ENCODE data around the gene MBP. TPM values are rescaled to one million over a fixed set of nuclear protein-coding genes. Genes with fewer than 3 reads are reported as not detected.

Gene MBP
- total RNA-seq, 2 donors from 2014 or later = 41.7 to 42.2 TPM

GRCh38 chr18:77114152-77114414, 18.5 kb downstream of the MBP start:
- H3K4me1 ChIP-seq (ENCODE audit: control insufficient read depth in 1 of 2, low read depth in 2 of 2) = peaks cover 5 to 19% of the 10 kb centered on the region in 2 donors
- H3K4me3 ChIP-seq = no peak overlapping the region
- no peak for DNase-seq (ENCODE audit: low spot score)
- H3K9me3 ChIP-seq = no peaks in the 10 kb centered on the region
- no peaks in the 10 kb centered on the region for H3K27me3 ChIP-seq (replicated peaks; ENCODE audit: insufficient read depth)
- H3K36me3 ChIP-seq = no peaks in the 10 kb centered on the region
- ATAC-seq (ENCODE audit: insufficient number of reproducible peaks, low FRiP score, low read depth) = no peak
- H3K27ac ChIP-seq = peak overlapping the region in 1 of 2 donors; percentile 47
- no peak for TF ChIP-seq CTCF (IDR thresholded peaks at IDR 0.05)

- Histone ChIP-seq H3K4me3 (no peak overlapping the region), H3K4me1 (ENCODE audit: control insufficient read depth in 1 of 2, low read depth in 2 of 2) (peaks cover 8 to 24% of the 10 kb centered on the region in 2 donors), H3K9me3 (no peaks in the 10 kb centered on the region), H3K36me3 (no peaks in the 10 kb centered on the region), H3K27me3 (replicated peaks; ENCODE audit: insufficient read depth) (no peaks in the 10 kb centered on the region), H3K27ac (peak overlapping the region in 1 of 2 donors; percentile 47)
- no peak for ATAC-seq (ENCODE audit: insufficient number of reproducible peaks, low FRiP score, low read depth)
- TF ChIP-seq CTCF (IDR thresholded peaks at IDR 0.05) = no peak
- DNase-seq (ENCODE audit: low spot score) = no peak
Observed at GRCh38 chr18:77113361-77114151, 19.0 kb downstream of the MBP start.

GRCh38 chr18:77112747-77113092, 19.9 kb downstream of the MBP start:
- ATAC-seq (ENCODE audit: insufficient number of reproducible peaks, low FRiP score, low read depth) = no peak
- DNase-seq (ENCODE audit: low spot score) = no peak
- Histone ChIP-seq H3K9me3 (no peaks in the 10 kb centered on the region), H3K36me3 (no peaks in the 10 kb centered on the region), H3K4me1 (ENCODE audit: control insufficient read depth in 1 of 2, low read depth in 2 of 2) (peaks cover 10 to 32% of the 10 kb centered on the region in 2 donors), H3K4me3 (peak overlapping the region; percentile 11), H3K27ac (peak overlapping the region in 1 of 2 donors; percentile 21), H3K27me3 (replicated peaks; ENCODE audit: insufficient read depth) (no peaks in the 10 kb centered on the region)
- no peak for TF ChIP-seq CTCF (IDR thresholded peaks at IDR 0.05)

GRCh38 chr18:77111951-77112746, 20.4 kb downstream of the MBP start:
- H3K36me3 ChIP-seq = no peaks in the 10 kb centered on the region
- DNase-seq (ENCODE audit: low spot score) (no peak), ATAC-seq (ENCODE audit: insufficient number of reproducible peaks, low FRiP score, low read depth) (no peak)
- no peaks in the 10 kb centered on the region for H3K9me3 ChIP-seq
- H3K4me3 ChIP-seq = peak overlapping the region; percentile 11
- no peaks in the 10 kb centered on the region for H3K27me3 ChIP-seq (replicated peaks; ENCODE audit: insufficient read depth)
- H3K27ac ChIP-seq = peak overlapping the region in 1 of 2 donors; percentile 21
- H3K4me1 ChIP-seq (ENCODE audit: control insufficient read depth in 1 of 2, low read depth in 2 of 2) = peaks cover 16 to 37% of the 10 kb centered on the region in 2 donors
- TF ChIP-seq CTCF (IDR thresholded peaks at IDR 0.05) = no peak

- DNase-seq (ENCODE audit: low spot score) (no peak), ATAC-seq (ENCODE audit: insufficient number of reproducible peaks, low FRiP score, low read depth) (no peak)
- TF ChIP-seq CTCF (IDR thresholded peaks at IDR 0.05) = no peak
- no peaks in the 10 kb centered on the region for H3K27me3 ChIP-seq (replicated peaks; ENCODE audit: insufficient read depth)
- H3K27ac ChIP-seq = peak overlapping the region in 1 of 2 donors; percentile 56
- peaks cover 22 to 44% of the 10 kb centered on the region in 2 donors for H3K4me1 ChIP-seq (ENCODE audit: control insufficient read depth in 1 of 2, low read depth in 2 of 2)
- no peak overlapping the region for H3K4me3 ChIP-seq
- H3K36me3 ChIP-seq = no peaks in the 10 kb centered on the region
- no peaks in the 10 kb centered on the region for H3K9me3 ChIP-seq
Observed at GRCh38 chr18:77111449-77111848, 21.1 kb downstream of the MBP start.

Data from thoracic aorta (tissue), 2 donors.